CD8-positive, alpha-beta memory T cell (primary cell): ENCODE results near the gene PLCD1. TPM values are rescaled to one million over a fixed set of nuclear protein-coding genes. Genes with fewer than 3 reads are reported as not detected.

Source experiments
- CTCF ChIA-PET: fragments of 350-600 bp; sonication (Branson Sonifier 250); formaldehyde crosslinking; loops from one replicate; lab custom pipeline; 2021; ENCODE audit warnings: antibody characterized with exemption; lab: Charles Lee
- POLR2A ChIA-PET: fragments of 350-600 bp; sonication (Branson Sonifier 250); formaldehyde crosslinking; loops from one replicate; lab custom pipeline; 2021; ENCODE audit warnings: antibody characterized with exemption; lab: Charles Lee
- DNase-seq, 5 donors: peaks; one replicate each; pipeline versions ENCODE4 v3.0.0 to v3.0.0-alpha.2; 2020 to 2022; ENCODE audit warnings: mixed read lengths in 1 of 5
- H3K27ac ChIP-seq: one replicate; pipeline ENCODE4 v1.7.0; 2013; ENCODE audit warnings: low read depth, mild to moderate bottlenecking, low read length, moderate library complexity
- H3K27me3 ChIP-seq: 2 replicates; pipeline ENCODE4 v1.7.0; 2013; ENCODE audit warnings: low read length, mild to moderate bottlenecking; ENCODE audit not compliant: insufficient read depth, poor library complexity, severe bottlenecking
- H3K36me3 ChIP-seq: 2 replicates; pipeline ENCODE4 v1.7.0; 2013; ENCODE audit warnings: mild to moderate bottlenecking, low read length, moderate library complexity; ENCODE audit not compliant: insufficient read depth
- H3K4me1 ChIP-seq: 2 replicates; pipeline ENCODE4 v1.7.0; 2013; ENCODE audit warnings: mild to moderate bottlenecking, low read length, moderate library complexity; ENCODE audit not compliant: insufficient read depth
- H3K4me3 ChIP-seq: 2 replicates; pipeline ENCODE4 v1.7.0; 2013; ENCODE audit warnings: mild to moderate bottlenecking, low read length
- H3K9me3 ChIP-seq: 2 replicates; pipeline ENCODE4 v1.7.0; 2013; ENCODE audit warnings: mild to moderate bottlenecking, low read length
- H3K27ac Mint-ChIP-seq, 8 donors: one replicate each; pipeline ENCODE4 v1.8.0; 2020 to 2021; ENCODE audit warnings: mixed read lengths in 8 of 8, mild to moderate bottlenecking in 6 of 8, inconsistent platforms in 3 of 8, moderate library complexity in 3 of 8
- H3K27me3 Mint-ChIP-seq, 2 donors: one replicate each; pipeline ENCODE4 v1.8.0; 2020 to 2021; ENCODE audit warnings: mixed read lengths in 2 of 2, mild to moderate bottlenecking in 1 of 2, moderate library complexity in 1 of 2
- H3K36me3 Mint-ChIP-seq, 3 donors: one replicate each; pipeline ENCODE4 v1.8.0; 2020 to 2021; ENCODE audit warnings: mixed read lengths in 3 of 3, inconsistent platforms in 1 of 3, mild to moderate bottlenecking in 1 of 3
- H3K4me1 Mint-ChIP-seq, 3 donors: one replicate each; pipeline ENCODE4 v1.8.0; 2020 to 2021; ENCODE audit warnings: mixed read lengths in 3 of 3, inconsistent platforms in 1 of 3, mild to moderate bottlenecking in 1 of 3
- H3K4me3 Mint-ChIP-seq, 7 donors: one replicate each; pipeline ENCODE4 v1.8.0; 2020 to 2021; ENCODE audit warnings: mixed read lengths in 7 of 7, mild to moderate bottlenecking in 6 of 7, moderate library complexity in 4 of 7, inconsistent platforms in 2 of 7
- H3K9me3 Mint-ChIP-seq, 5 donors: one replicate each; pipeline ENCODE4 v1.8.0; 2020 to 2022; ENCODE audit warnings: mixed read lengths in 5 of 5, mild to moderate bottlenecking in 3 of 5, moderate library complexity in 2 of 5, inconsistent platforms in 1 of 5
- polyA plus RNA-seq: library from polyadenylated mRNA; unstranded; fragments of 300-500 nt; fragmentation: Illumina TruSeq; gene quantifications from one replicate; pipeline ENCODE4 v1.2.3, GENCODE V29; 2021
- total RNA-seq, 2 experiments: library from RNA; stranded (reverse); gene quantifications; one replicate each; pipeline ENCODE4 v1.2.3, GENCODE V29; 2021

PLCD1 gene
- total and polyA plus RNA-seq, 3 experiments from 2014 or later = 12.8 to 36.4 (median 18.5) TPM

GRCh38 chr3:37964146-37964545, 65.3 kb downstream of the PLCD1 start:
- Mint-ChIP-seq H3K36me3 (no peaks in the 10 kb centered on the region), H3K27ac (no peak overlapping the region), H3K4me1 (no peaks in the 10 kb centered on the region), H3K27me3 (peaks cover 0 to 5% of the 10 kb centered on the region in 2 donors), H3K4me3 (no peak overlapping the region), H3K9me3 (no peaks in the 10 kb centered on the region)
- Histone ChIP-seq H3K4me1 (no peaks in the 10 kb centered on the region), H3K9me3 (no peaks in the 10 kb centered on the region), H3K4me3 (no peak overlapping the region), H3K27me3 (no peaks in the 10 kb centered on the region), H3K36me3 (no peaks in the 10 kb centered on the region), H3K27ac (no peak overlapping the region)
- POLR2A ChIA-PET = interaction anchor here (0.6 kb wide), 1 partner anchor 173 kb away, joined by 4 read pairs; no protein-coding TSS in a partner anchor
- CTCF ChIA-PET = interaction anchor here (3.6 kb wide), 1 partner anchor 10 kb away, joined by 17 read pairs; no protein-coding TSS in a partner anchor
- no peak for DNase-seq

DNA sequence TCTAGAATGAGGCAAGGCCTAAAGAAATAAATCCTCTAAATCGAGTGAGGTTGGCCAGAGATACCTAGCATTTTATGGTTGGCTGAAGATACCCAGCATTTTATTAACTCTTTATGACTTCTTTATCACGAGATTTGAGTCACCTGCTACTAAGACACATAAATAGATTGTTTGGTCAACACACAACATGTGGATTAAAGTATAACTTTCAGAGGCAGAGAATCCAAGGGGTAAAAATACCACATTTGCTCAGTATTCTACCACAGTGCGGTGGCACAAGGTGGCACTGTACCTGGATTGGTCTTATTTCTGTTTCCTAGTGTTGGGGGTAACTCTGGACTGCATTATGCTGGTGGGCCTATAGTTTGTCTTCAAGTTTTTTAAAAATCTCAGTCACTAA, 65.8 kb downstream of the PLCD1 start:
- H3K4me3 Mint-ChIP-seq = no peak overlapping the region
- Histone ChIP-seq H3K27ac (no peak overlapping the region), H3K9me3 (no peaks in the 10 kb centered on the region), H3K36me3 (no peaks in the 10 kb centered on the region), H3K4me1 (no peaks in the 10 kb centered on the region), H3K4me3 (no peak overlapping the region), H3K27me3 (no peaks in the 10 kb centered on the region)
- DNase-seq = no peak
- ChIA-PET POLR2A (interaction anchor here (0.6 kb wide), 1 partner anchor 174 kb away, joined by 4 read pairs; no protein-coding TSS in a partner anchor), CTCF (interaction anchor here (3.6 kb wide), 1 partner anchor 11 kb away, joined by 17 read pairs; no protein-coding TSS in a partner anchor)
- H3K27me3 Mint-ChIP-seq = peaks cover 0 to 4% of the 10 kb centered on the region in 2 donors
- H3K4me1 Mint-ChIP-seq = no peaks in the 10 kb centered on the region
- no peak overlapping the region for H3K27ac Mint-ChIP-seq
- H3K36me3 Mint-ChIP-seq = no peaks in the 10 kb centered on the region
- H3K9me3 Mint-ChIP-seq = no peaks in the 10 kb centered on the region

GRCh38 chr3:37963016-37963415, 66.4 kb downstream of the PLCD1 start:
- no peak overlapping the region for H3K27ac ChIP-seq
- no peaks in the 10 kb centered on the region for H3K27me3 ChIP-seq
- ChIA-PET CTCF (interaction anchor here (2.4 kb wide), 1 partner anchor 11 kb away, joined by 10 read pairs; no protein-coding TSS in a partner anchor), POLR2A (no interaction called here)
- no peaks in the 10 kb centered on the region for H3K9me3 ChIP-seq
- no peaks in the 10 kb centered on the region for H3K4me1 Mint-ChIP-seq
- H3K9me3 Mint-ChIP-seq = no peaks in the 10 kb centered on the region
- no peak for DNase-seq
- no peak overlapping the region for H3K27ac Mint-ChIP-seq
- no peaks in the 10 kb centered on the region for H3K36me3 Mint-ChIP-seq
- no peak overlapping the region for H3K4me3 Mint-ChIP-seq
- no peak overlapping the region for H3K4me3 ChIP-seq
- no peaks in the 10 kb centered on the region for H3K36me3 ChIP-seq
- no peaks in the 10 kb centered on the region for H3K4me1 ChIP-seq
- H3K27me3 Mint-ChIP-seq = no peaks in the 10 kb centered on the region

DNA sequence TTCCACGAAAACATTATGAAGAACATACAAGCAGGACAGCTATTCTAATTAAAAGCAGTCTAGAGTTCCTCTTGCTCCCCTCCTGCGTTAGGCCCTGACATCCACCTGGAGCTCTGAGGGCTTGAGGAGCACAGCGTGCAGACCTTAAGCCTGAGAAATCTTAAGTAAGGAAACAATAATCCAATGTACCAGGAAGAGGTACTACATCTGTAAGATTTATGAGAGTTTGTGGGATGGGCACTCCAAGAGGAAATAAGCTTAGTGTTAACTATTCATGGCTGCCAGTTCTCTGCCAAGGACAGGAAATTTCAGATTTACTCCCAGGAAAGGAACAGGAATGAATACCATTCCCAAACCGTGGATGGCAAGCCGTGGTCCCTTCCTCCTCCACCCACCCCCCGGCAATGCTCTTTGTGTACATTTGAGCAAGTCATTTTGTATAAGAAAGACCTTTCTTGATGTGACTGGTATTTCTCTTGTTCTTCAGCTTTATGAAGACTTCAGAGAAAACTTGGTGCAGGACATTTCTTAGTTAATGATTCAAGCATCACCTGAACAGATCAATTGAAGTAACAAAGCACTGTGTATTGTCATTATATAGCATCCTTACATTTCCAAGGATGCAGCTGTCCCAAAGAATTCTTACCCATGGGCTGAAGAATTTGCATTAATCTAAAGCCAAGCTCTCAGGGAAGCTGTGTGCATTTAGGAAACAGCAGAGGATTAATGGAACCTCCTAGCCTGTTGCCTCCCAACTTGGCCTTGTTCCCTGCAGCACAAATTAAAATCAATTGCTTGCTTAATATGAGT, 67.6 kb downstream of the PLCD1 start:
- no peak for DNase-seq
- Histone ChIP-seq H3K4me3 (no peak overlapping the region), H3K27me3 (no peaks in the 10 kb centered on the region), H3K9me3 (no peaks in the 10 kb centered on the region), H3K4me1 (peaks cover 11% of the 10 kb centered on the region), H3K36me3 (no peaks in the 10 kb centered on the region), H3K27ac (no peak overlapping the region)
- H3K27ac Mint-ChIP-seq = peak overlapping the region in 2 of 8 donors; percentile 17 to 28
- peaks cover 5 to 9% (median 8%) of the 10 kb centered on the region in 3 donors for H3K4me1 Mint-ChIP-seq
- CTCF ChIA-PET = interaction anchor here (1.6 to 2.4 kb wide), 2 partner anchors 13 to 106 kb away, joined by 4 to 10 read pairs; no protein-coding TSS in a partner anchor
- no peaks in the 10 kb centered on the region for H3K9me3 Mint-ChIP-seq
- H3K27me3 Mint-ChIP-seq = no peaks in the 10 kb centered on the region
- POLR2A ChIA-PET = no interaction called here
- H3K36me3 Mint-ChIP-seq = no peaks in the 10 kb centered on the region
- no peak overlapping the region for H3K4me3 Mint-ChIP-seq

DNA sequence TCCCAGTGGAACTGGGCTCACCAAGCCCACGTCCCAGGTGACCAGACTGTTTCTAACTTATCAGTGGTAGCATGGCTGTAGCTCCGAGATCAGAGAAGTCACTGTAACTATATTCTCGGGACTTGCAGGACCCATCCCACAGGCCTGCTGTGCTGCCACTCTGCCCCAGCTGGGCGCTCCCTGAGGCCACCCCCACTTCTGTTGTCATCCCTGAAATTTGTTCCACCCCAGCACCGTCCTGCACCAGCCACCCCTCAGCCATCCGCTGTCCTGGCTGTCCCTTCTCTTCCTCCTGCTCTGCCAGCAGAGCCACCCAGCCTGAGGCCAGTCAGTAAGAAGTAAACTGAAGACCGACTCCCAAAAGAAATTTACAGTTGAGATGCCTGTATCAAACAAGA, 71.9 kb downstream of the PLCD1 start:
- DNase-seq = no peak
- H3K9me3 Mint-ChIP-seq = no peaks in the 10 kb centered on the region
- Histone ChIP-seq H3K27me3 (no peaks in the 10 kb centered on the region), H3K9me3 (no peaks in the 10 kb centered on the region), H3K4me1 (peaks cover 25% of the 10 kb centered on the region), H3K36me3 (no peaks in the 10 kb centered on the region), H3K4me3 (no peak overlapping the region), H3K27ac (no peak overlapping the region)
- H3K4me3 Mint-ChIP-seq = no peak overlapping the region
- H3K36me3 Mint-ChIP-seq = no peaks in the 10 kb centered on the region
- peak overlapping the region in 7 of 8 donors; percentile 47 to 92 (median 83) for H3K27ac Mint-ChIP-seq
- POLR2A ChIA-PET = no interaction called here
- CTCF ChIA-PET = interaction anchor here (1.9 to 2.0 kb wide), 2 partner anchors 10 to 389 kb away, joined by 4 read pairs; partner anchors contain the start of gene XYLB
- peaks cover 9 to 12% (median 11%) of the 10 kb centered on the region in 3 donors for H3K4me1 Mint-ChIP-seq
- H3K27me3 Mint-ChIP-seq = no peaks in the 10 kb centered on the region

Other genes starting within 250 kb of the PLCD1 start
- under 1 TPM; 0.74 to 0.84 TPM for gene CTDSPL, start 167.8 kb downstream of the PLCD1 start, total RNA-seq
- gene CTDSPL, start 167.8 kb downstream of the PLCD1 start, polyA plus RNA-seq = not detected
- 10 to 100 TPM; 14.7 to 15.8 TPM for gene VILL, start 38.9 kb downstream of the PLCD1 start, total RNA-seq
- 16.8 TPM for gene VILL, start 38.9 kb downstream of the PLCD1 start, polyA plus RNA-seq
- gene DLEC1, start 9.6 kb upstream of the PLCD1 start, total RNA-seq = 1 to 10 TPM; 1.0 to 1.3 TPM
- gene DLEC1, start 9.6 kb upstream of the PLCD1 start, polyA plus RNA-seq = 0.56 TPM
- gene ACAA1, start 107.5 kb upstream of the PLCD1 start, total RNA-seq = 10 to 100 TPM; 67.1 to 67.4 TPM
- gene ACAA1, start 107.5 kb upstream of the PLCD1 start, polyA plus RNA-seq = 49.0 TPM
- 10 to 100 TPM; 32.9 to 35.9 TPM for gene MYD88, start 109.0 kb upstream of the PLCD1 start, total RNA-seq
- 108 TPM for gene MYD88, start 109.0 kb upstream of the PLCD1 start, polyA plus RNA-seq
- 10 to 100 TPM; 56.3 to 60.0 TPM for gene OXSR1, start 135.9 kb upstream of the PLCD1 start, total RNA-seq
- 16.4 TPM for gene OXSR1, start 135.9 kb upstream of the PLCD1 start, polyA plus RNA-seq
- under 1 TPM; 0.28 to 0.44 TPM for gene SLC22A13, start 236.2 kb upstream of the PLCD1 start, total RNA-seq
- 0.12 TPM for gene SLC22A13, start 236.2 kb upstream of the PLCD1 start, polyA plus RNA-seq